Measurements from ENCODE around the gene FZD7. TPM values are rescaled to one million over a fixed set of nuclear protein-coding genes. Genes with fewer than 3 reads are reported as not detected.

The FZD7 gene
- total RNA-seq (2022; extraction: Qiagen RNA extraction; ENCODE audit: low read depth) = 5.5 to 7.3 TPM (median 6.6 TPM) in 5 replicates

GRCh38 chr2:202033317-202034248, at the start of gene FZD7:
Gene FZD7 (plus strand): TSS chr2:202033855. CDS start chr2:202034648, 793 bp downstream.

GRCh38 chr2:202072737-202073401, 39.2 kb downstream of the FZD7 start, which contains the start of gene KIAA2012:
Gene KIAA2012 (plus strand): TSS chr2:202073255. CDS start chr2:202073628, 373 bp downstream.

Other genes with a start within 250 kb of the FZD7 start
- not detected in 5 replicates for gene CDK15, start 227.3 kb upstream of the FZD7 start, total RNA-seq (2022; extraction: Qiagen RNA extraction; ENCODE audit: low read depth)
- not detected in 5 replicates for gene KIAA2012, start 39.4 kb downstream of the FZD7 start, total RNA-seq (2022; extraction: Qiagen RNA extraction; ENCODE audit: low read depth)
- 127 to 160 TPM (median 146 TPM) in 5 replicates for gene SUMO1, start 204.7 kb downstream of the FZD7 start, total RNA-seq (2022; extraction: Qiagen RNA extraction; ENCODE audit: low read depth)
- gene NOP58, start 231.9 kb downstream of the FZD7 start, total RNA-seq (2022; extraction: Qiagen RNA extraction; ENCODE audit: low read depth) = 116 to 132 TPM (median 121 TPM) in 5 replicates